ENCODE data around the gene IFT25. TPM values are rescaled to one million over a fixed set of nuclear protein-coding genes. Genes with fewer than 3 reads are reported as not detected.

Gene IFT25
- total RNA-seq, 1 donor from 2014 or later = 41.0 TPM

DNA sequence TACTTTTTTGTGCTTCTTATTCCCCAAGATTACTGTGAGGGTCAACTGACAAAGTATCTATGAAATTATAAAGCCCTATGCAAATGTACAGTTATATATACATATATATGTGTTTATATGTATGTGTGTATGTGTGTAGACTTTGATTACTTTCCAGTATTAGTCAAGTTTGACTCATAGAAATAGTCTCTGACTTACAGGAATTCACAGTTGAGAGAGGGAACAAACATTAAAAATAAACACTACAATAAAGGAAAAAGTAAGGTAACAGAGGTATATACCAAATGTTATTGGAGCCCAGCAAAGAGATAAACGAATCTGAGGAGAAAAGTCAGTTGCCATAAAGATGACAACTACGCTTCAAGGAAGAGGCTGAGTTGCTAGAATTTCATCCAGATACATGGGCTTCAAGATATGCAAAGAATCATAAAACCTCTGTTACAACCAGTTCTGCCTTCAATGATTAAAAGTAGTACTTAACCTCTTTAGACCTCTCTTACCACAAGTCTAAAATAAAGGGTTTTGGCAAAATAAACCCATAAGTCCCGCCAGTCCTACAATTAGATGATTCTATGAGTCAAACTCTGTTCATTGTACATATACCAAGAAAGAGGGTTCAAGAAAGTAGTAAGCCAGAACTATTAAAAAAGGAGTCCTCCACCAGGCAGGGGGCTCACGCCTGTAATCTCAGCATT is 7.2 kb downstream of the IFT25 start:
- H3K36me3 Mint-ChIP-seq (ENCODE audit: low read depth) = peaks cover 40% of the 10 kb centered on the region
- no peaks in the 10 kb centered on the region for H3K9me3 Mint-ChIP-seq
- H3K4me3 Mint-ChIP-seq = no peak overlapping the region

DNA sequence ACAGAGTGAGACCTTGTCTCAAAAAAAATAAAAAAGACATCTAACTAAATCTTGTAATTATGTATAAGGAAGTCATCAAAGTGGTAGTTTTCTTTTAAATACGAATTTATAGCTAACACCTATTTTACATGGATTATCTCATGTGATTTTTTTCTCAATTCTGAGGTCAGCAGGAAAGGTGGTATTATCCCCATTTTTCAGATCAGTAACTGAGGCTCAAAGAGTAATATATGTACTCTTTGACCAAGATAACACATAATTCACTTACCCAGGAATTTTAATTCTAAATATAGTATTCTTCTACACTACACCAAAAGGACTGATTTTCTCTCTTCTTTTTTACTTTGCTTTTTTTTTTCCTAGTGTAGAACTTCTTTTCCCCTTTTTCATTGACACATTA is 9.1 kb downstream of the IFT25 start:
- CTCF ChIA-PET = no interaction called here
- Mint-ChIP-seq H3K9me3 (no peaks in the 10 kb centered on the region), H3K36me3 (ENCODE audit: low read depth) (peaks cover 44% of the 10 kb centered on the region)

More for the DNA sequence above, 7.2 kb downstream of the IFT25 start:
- ATAC-seq (ENCODE audit: low read depth) (no peak), DNase-seq (no peak)
- peaks cover 10% of the 10 kb centered on the region for H3K4me1 Mint-ChIP-seq
- POLR2A ChIA-PET = no interaction called here
- CTCF ChIA-PET = no interaction called here
- no peak overlapping the region for H3K27ac Mint-ChIP-seq
- intact Hi-C loops (cut with micrococcal nuclease) = no loop called here
- H3K27me3 Mint-ChIP-seq = no peaks in the 10 kb centered on the region
- TF ChIP-seq, protein P1, sequence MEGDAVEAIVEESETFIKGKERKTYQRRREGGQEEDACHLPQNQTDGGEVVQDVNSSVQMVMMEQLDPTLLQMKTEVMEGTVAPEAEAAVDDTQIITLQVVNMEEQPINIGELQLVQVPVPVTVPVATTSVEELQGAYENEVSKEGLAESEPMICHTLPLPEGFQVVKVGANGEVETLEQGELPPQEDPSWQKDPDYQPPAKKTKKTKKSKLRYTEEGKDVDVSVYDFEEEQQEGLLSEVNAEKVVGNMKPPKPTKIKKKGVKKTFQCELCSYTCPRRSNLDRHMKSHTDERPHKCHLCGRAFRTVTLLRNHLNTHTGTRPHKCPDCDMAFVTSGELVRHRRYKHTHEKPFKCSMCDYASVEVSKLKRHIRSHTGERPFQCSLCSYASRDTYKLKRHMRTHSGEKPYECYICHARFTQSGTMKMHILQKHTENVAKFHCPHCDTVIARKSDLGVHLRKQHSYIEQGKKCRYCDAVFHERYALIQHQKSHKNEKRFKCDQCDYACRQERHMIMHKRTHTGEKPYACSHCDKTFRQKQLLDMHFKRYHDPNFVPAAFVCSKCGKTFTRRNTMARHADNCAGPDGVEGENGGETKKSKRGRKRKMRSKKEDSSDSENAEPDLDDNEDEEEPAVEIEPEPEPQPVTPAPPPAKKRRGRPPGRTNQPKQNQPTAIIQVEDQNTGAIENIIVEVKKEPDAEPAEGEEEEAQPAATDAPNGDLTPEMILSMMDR (IDR thresholded peaks at IDR 0.05) = no peak

DNA sequence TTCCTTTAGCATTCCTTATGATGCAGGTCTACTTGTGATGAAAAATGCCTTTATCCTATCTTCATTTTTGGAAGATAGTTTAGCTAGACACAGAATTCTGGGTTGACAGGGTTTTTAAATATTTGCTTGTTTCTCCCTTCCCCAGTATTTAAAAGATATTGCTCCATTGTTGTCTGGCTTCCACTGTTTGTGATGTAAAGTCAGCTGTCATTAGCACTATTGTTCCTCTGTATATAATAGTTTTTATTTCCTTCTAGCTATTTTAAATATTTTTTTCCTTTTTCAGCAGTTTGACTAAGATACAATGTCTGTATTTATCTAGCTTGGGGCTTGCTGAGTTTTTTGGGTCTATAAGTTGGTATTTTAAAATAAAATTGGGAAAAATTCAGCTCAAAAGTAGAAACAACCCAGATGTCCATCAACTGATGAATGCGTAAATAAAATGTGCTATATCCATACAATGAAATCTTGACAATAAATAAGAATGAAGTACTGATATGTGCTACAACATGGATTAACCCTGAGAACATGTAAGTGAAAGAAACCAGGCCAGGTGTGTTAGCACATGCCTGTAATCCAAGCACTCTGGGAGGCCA is 11.2 kb downstream of the IFT25 start:
- Mint-ChIP-seq H3K4me1 (no peaks in the 10 kb centered on the region), H3K9me3 (no peaks in the 10 kb centered on the region), H3K36me3 (ENCODE audit: low read depth) (peaks cover 58% of the 10 kb centered on the region), H3K4me3 (no peak overlapping the region), H3K27ac (no peak overlapping the region), H3K27me3 (no peaks in the 10 kb centered on the region)
- ATAC-seq (ENCODE audit: low read depth) = no peak
- TF ChIP-seq, protein P1 (IDR thresholded peaks at IDR 0.05) = no peak
- intact Hi-C loops (cut with micrococcal nuclease) = no loop called here
- POLR2A ChIA-PET = no interaction called here
- CTCF ChIA-PET = no interaction called here
- DNase-seq = no peak

More for the DNA sequence above, 9.1 kb downstream of the IFT25 start:
- Mint-ChIP-seq H3K4me1 (peaks cover 2% of the 10 kb centered on the region), H3K4me3 (no peak overlapping the region), H3K27ac (no peak overlapping the region), H3K27me3 (no peaks in the 10 kb centered on the region)
- no peak for ATAC-seq (ENCODE audit: low read depth)
- intact Hi-C loops (cut with micrococcal nuclease) = no loop called here
- POLR2A ChIA-PET = no interaction called here
- TF ChIP-seq, protein P1 (IDR thresholded peaks at IDR 0.05) = no peak
- no peak for DNase-seq

DNA sequence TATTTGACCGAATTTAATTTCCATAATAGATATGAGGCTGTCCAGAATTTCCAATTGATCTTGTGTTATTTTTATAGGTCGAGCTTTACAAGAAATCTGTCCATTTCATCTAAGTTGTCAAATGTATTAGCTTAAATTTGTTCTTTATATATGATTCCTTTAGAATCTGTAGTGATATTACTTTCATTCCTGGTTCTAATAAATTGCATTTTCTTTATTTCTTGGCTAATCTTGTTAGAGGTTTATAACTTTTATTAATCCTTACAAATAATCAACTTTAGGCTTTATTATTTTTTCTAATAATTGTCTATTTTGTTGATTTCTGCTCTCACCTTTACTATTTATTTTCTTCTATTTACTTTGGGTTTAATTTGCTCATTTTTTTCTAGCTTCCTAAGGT is 14.0 kb downstream of the IFT25 start:
- Mint-ChIP-seq H3K4me1 (no peaks in the 10 kb centered on the region), H3K9me3 (no peaks in the 10 kb centered on the region), H3K36me3 (ENCODE audit: low read depth) (peaks cover 58% of the 10 kb centered on the region), H3K4me3 (no peak overlapping the region), H3K27ac (no peak overlapping the region), H3K27me3 (no peaks in the 10 kb centered on the region)
- CTCF ChIA-PET = no interaction called here
- no peak for ATAC-seq (ENCODE audit: low read depth)
- POLR2A ChIA-PET = no interaction called here
- TF ChIP-seq, protein P1 (IDR thresholded peaks at IDR 0.05) = no peak
- intact Hi-C loops (cut with micrococcal nuclease) = no loop called here
- DNase-seq = no peak

DNA sequence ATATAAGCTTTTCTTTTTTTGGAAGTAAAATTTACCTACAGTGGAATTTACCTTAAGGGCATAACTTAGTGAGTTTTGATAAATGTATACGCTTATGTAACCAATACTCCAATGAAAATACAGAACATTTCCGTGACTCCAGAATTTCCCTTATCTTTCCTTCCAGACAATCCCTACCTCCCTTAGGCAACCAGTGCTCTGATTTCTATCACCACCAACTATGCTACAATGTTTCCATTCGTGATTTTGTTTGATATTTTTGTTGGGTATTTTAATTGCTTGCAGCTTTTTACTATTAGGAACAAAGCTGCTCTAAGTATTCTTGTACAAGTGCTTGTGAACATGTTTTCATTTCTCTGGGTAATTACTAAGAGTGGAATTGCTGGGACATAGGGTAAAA is 14.6 kb downstream of the IFT25 start:
- CTCF ChIA-PET = no interaction called here
- intact Hi-C loops (cut with micrococcal nuclease) = no loop called here
- TF ChIP-seq, protein P1 (IDR thresholded peaks at IDR 0.05) = no peak
- POLR2A ChIA-PET = no interaction called here
- Mint-ChIP-seq H3K27me3 (no peaks in the 10 kb centered on the region), H3K9me3 (no peaks in the 10 kb centered on the region), H3K27ac (no peak overlapping the region), H3K4me1 (no peaks in the 10 kb centered on the region), H3K4me3 (no peak overlapping the region), H3K36me3 (ENCODE audit: low read depth) (peaks cover 56% of the 10 kb centered on the region)
- ATAC-seq (ENCODE audit: low read depth) (no peak), DNase-seq (no peak)
